GM12892 (cell line): ENCODE results near the gene EXOC6.

Experiments used
- POLR2A ChIP-seq: IDR thresholded peaks from 2 replicates; pipeline ENCODE4 v1.6.1; 2011; ENCODE audit warnings: low read depth, low read length, control low read depth
- POLR2AphosphoS5 ChIP-seq: IDR thresholded peaks from 2 replicates; pipeline ENCODE4 v1.6.1; 2011; ENCODE audit warnings: low read depth, low read length, control low read depth

DNA sequence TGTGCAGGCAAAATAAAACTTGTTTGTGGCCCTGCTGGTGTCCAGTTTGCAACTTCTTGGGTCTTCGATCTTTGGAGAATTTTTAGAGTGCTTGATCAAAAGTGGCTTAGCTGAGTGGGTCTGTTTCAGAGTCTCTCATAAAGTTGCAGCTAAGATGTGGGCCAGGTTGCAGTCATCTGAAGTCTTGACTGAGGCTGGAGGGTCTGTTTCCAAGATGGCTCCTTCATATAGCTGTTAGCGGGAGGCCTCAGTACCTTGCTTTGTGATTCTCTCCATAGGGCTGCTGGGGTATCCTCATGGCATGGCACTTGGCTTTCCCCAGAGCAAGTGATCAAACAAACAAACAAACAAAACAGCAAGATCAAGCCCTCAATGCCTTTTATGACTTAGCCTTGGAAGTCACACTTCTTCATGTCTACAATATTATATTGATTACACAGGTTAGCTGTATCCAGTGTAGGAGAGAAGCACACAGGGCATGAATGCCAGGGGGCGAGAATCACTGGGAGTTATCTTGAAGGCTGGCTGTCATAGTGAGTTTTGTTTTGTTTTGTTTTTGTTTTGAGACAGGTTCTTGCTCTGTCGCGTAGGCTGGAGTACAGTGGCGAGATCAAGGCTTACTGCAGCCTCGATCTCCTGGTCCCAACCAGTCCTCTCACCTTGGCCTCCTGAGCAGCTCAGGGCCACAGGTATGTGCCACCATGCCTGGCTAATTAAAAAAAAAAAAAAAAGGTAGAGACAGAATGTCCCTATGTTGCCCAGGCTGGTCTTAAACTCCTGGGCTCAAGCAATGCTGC is 235.6 kb downstream of the EXOC6 start:
- TF ChIP-seq POLR2A, result no peak
- no peak for TF ChIP-seq POLR2AphosphoS5
